ENCODE data around the gene TRIM68. TPM values are rescaled to one million over a fixed set of nuclear protein-coding genes. Genes with fewer than 3 reads are reported as not detected.

TRIM68 gene
- total RNA-seq, 1 donor, result 12.1 TPM

- DNase-seq (ENCODE audit: low read depth), result peak; percentile 20
- H3K4me3 ChIP-seq (ENCODE audit: low read depth, low read length), result peak overlapping the region; percentile 78
- TF ChIP-seq, protein P1, sequence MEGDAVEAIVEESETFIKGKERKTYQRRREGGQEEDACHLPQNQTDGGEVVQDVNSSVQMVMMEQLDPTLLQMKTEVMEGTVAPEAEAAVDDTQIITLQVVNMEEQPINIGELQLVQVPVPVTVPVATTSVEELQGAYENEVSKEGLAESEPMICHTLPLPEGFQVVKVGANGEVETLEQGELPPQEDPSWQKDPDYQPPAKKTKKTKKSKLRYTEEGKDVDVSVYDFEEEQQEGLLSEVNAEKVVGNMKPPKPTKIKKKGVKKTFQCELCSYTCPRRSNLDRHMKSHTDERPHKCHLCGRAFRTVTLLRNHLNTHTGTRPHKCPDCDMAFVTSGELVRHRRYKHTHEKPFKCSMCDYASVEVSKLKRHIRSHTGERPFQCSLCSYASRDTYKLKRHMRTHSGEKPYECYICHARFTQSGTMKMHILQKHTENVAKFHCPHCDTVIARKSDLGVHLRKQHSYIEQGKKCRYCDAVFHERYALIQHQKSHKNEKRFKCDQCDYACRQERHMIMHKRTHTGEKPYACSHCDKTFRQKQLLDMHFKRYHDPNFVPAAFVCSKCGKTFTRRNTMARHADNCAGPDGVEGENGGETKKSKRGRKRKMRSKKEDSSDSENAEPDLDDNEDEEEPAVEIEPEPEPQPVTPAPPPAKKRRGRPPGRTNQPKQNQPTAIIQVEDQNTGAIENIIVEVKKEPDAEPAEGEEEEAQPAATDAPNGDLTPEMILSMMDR (IDR thresholded peaks at IDR 0.05; ENCODE audit: insufficient read depth, low read depth, low read length), result no peak
Observed at GRCh38 chr11:4606231-4607015, 1.6 kb downstream of the TRIM68 start.

GRCh38 chr11:4605057-4605456, 3.0 kb downstream of the TRIM68 start:
- TF ChIP-seq, protein P1 (IDR thresholded peaks at IDR 0.05; ENCODE audit: insufficient read depth, low read depth, low read length), result no peak
- DNase-seq (ENCODE audit: low read depth), result no peak

GRCh38 chr11:4593739-4594138, 14.3 kb downstream of the TRIM68 start, which contains the start of gene OR52I1:
Gene OR52I1, plus strand, starts transcription at chr11:4594039. Its CDS starts 0 bp downstream, at chr11:4594039.
- H3K4me3 ChIP-seq (ENCODE audit: low read depth, low read length), result no peak within 1 kb of the TSS
- TF ChIP-seq, protein P1 (IDR thresholded peaks at IDR 0.05; ENCODE audit: insufficient read depth, low read depth, low read length), result no peak
- DNase-seq (ENCODE audit: low read depth), result no peak

More at GRCh38 chr11:4605057-4605456, 3.0 kb downstream of the TRIM68 start:
- H3K4me3 ChIP-seq (ENCODE audit: low read depth, low read length), result no peak overlapping the region

DNA sequence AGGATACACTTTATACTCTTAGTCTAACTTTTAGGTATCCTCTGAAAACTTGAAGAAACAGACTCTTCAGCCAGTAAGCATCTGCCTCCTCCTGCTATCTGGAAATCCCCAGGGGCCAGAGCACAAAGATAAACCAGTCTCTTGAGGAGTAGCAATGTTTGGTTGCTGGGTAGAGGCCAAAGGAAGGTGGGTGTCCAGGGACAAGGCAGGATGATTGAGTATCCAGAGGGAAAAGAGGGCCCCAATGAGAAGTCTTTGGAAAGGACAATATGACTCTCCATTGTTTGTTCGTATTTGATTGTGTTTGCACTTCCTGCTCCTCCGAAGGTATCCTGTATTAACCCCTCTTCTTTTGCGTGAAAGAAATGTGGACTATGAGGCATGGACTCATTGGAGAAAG, 19.0 kb downstream of the TRIM68 start:
- no peak for DNase-seq (ENCODE audit: low read depth)
- TF ChIP-seq, protein P1 (IDR thresholded peaks at IDR 0.05; ENCODE audit: insufficient read depth, low read depth, low read length), result no peak
- no peak overlapping the region for H3K4me3 ChIP-seq (ENCODE audit: low read depth, low read length)

DNA sequence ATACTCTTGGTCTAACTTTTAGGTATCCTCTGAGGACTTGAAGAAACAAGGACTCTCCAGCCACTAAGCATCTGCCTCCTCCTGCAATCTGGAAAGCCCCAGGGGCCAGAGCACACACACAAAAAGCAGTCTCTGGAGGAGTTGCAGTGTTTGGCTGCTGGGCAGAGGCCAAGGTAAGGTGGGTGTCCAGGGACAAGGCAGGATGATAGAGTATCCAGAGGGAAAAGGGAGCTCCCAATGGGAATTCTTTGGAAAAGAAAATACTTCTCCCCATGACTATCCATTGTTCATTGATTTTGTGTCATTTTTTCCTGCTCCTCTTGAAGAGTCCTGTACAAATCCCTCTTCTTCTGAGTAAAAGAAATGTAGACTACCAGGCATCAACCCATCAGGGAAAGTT, 26.6 kb downstream of the TRIM68 start, which contains the start of gene OR52I2:
Gene OR52I2, plus strand, starts transcription at position 301 of the 400 bp plus-strand sequence.
- TF ChIP-seq, protein P1 (IDR thresholded peaks at IDR 0.05; ENCODE audit: insufficient read depth, low read depth, low read length), result no peak
- no peak within 1 kb of the TSS for H3K4me3 ChIP-seq (ENCODE audit: low read depth, low read length)
- DNase-seq (ENCODE audit: low read depth), result no peak

GRCh38 chr11:4580124-4580523, 27.9 kb downstream of the TRIM68 start:
- TF ChIP-seq, protein P1 (IDR thresholded peaks at IDR 0.05; ENCODE audit: insufficient read depth, low read depth, low read length), result no peak
- no peak overlapping the region for H3K4me3 ChIP-seq (ENCODE audit: low read depth, low read length)
- no peak for DNase-seq (ENCODE audit: low read depth)

Data from fibroblast of villous mesenchyme (primary cell).